HG03025 (cell line): ENCODE measurements around the gene MYPOP.
"Not testable (repeated sequence)": the region's sequence is repeated elsewhere in the genome, so short reads cannot be mapped to it uniquely, and the experiment has no call there.

Source experiments
- ATAC-seq: cut with Tn5 transposase; IDR thresholded peaks from one replicate; pipeline ENCODE4 v1.9.1; 2021; ENCODE audit warnings: mild to moderate bottlenecking, moderate library complexity; ENCODE audit not compliant: unreplicated experiment, low FRiP score

The MYPOP gene

DNA sequence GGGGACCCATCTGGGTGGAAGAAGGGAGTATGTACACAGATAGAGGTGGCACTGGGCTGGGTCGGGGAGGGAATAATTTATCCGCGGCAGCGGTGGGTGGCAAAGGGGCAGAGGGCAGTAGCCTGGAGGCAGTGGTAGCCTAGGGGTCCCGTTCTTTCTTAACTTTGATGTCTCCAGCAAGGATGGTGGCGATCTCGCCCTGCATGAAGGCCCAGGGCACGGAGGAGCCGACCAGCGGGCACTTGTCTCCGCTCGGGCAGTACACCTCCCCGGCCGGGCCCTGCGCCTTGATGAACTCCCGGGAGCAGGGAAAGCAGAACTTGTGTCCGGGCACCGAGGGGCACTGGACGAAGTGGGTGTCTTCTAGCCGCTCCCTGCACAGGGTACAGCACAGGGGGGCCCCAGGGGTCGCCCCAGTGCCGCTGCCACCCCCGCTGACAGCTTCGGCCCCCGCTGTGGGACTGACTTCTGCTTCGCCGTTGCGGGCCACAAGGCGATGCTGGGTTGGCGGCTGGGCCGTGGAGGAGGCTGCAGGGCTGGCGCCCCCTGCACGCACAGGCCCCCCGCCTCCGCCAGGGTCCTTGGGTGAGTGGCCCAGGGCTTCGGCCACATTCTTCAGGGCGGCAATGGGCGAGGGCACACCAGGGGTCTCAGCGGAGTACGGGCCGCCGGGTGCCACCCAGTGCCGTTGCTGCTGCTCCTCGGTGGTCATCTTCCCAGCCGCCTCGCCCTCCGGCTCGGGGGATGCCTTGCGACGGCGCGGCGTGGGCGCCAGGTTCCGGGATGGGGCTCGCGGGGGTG is 18.3 kb downstream of the MYPOP start:
- ATAC-seq: no peak

GRCh38 chr19:45883586-45883880 is 18.9 kb downstream of the MYPOP start:
- ATAC-seq: no peak

DNA sequence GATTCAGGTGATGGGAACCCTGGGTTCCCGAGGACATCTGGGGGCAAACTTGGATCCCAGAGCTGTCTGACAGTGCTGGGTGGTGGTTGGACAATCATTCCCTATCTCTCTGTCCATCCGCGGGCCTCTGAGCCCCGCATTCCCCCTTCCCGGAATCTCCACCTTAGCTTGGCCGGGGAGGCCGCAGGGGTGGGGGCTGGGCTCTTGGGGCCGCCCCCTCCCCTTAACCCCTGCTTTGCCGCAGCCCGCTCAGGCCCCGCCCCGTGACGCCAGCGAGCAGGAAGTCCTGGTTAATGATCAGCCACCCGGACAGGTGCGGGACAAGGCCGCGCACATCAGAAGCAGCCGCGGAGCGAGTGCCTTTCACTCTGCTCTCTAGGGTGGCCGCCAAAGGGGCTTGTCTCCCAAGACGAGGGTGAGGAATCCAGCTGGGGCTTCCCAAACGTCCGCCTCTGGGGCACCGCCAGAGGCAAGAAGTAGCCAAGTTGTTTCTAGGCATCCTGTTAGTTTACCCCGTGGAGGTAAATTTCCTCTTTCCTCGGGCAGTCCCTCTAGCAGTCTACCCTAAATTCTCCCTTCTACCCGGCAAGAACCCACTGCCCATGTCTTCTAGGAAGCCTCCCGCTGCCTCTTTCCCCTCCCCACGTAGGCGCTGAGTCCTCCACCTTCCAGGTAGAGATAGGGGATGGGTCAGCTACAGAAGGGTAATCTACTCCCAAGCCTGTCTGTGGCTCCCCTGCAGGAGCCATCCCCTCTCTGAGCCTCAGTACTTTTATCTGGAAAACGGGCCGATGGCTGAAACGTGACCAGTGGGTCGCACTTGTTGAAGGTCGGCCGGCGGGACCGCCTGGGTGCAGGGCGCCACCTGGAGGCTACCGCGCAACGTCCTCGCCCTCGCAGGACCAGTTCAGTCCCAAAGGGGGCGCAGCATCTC is 19.5 kb downstream of the MYPOP start:
- ATAC-seq: no peak

DNA sequence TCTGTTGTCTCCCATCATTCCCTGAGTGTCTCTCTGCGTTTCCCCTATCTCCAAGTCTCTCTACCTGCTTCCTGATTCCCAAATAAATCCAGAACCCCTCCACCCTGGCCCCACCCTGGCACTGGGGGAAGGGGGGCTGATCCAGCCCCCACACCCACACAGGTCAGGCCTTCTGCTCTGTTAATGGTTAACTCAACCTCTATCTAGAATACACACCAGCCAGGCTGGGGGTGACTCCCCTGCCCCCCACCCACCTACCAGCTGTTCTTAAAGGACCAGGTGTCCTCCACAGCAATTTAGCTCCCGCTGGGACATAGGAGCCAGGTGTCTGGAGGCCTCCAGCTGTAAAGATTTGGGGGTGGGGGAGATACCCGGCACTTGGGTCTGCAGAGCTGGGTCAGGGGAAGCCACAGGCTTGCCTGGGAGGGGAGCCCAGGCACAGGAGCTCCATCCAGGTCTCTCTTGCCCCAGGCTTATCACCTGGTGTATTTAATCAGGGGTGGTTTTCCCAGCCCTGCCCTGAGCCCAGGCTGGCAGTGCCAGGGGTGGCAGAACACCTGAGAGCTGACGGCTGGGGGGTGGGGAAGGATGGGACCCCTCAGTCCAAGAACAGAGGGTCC is 20.4 kb downstream of the MYPOP start:
- no peak for ATAC-seq

DNA sequence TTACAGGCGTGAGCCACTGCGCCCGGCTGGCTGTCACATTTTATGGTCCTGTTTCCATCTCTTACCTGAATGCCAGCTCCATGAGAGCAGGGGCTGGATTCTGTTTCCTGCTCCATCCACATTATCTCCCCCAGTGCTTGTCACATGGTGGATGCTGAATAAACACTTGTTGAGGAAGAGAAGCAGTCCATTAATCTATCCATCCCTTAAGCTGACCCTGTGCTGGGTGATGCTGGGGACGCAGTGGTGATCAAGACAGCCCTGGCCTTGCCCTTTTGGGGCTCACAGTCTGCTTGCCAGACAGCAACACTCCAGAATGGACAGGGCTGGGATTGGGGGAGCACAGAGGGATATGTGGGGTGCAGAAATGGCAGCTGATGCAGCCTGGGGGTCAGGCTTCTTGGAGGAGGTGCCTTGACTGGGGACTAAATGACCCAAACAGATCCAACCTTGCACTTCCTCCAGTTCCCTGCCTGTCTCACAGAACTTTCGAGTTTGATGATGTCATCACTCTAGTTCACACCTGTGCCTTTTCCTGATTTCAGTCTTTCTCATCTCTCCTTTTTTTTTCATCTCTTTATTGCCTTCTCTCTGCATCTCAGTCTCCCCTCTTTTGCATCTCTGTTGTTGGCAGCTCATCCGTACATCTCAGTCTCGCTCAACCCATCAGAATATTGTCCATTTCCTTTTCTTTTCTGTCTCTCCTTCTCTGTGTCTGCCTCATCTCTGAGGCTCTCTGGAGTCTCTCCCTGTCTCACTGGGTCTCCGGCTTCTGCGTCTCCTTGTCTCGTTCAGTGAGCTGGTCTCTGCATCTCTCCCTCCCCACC is 21.1 kb downstream of the MYPOP start:
- ATAC-seq: no peak

DNA sequence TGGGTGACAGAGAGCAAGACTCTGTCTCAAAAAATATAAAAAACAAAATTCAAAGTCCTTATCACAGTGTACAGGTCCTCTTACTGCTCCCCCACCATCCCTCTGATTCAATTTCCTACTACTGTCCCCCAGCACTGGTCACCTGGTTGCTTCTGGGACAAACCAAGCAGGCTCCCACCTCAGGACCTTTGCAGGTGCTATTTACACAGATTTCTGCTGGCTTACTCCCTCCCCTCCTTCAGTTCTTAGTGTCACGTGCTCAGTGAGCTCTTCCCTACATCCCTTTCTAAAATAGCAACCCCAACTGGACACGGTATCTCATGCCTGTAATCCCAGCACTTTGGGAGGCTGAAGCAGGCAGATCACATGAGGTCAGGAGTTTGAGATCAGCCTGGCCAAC is 22.4 kb downstream of the MYPOP start:
- no peak for ATAC-seq

- ATAC-seq: no peak
These were observed 23.4 kb downstream of the MYPOP start for GRCh38 chr19:45879055-45879454.

- no peak for ATAC-seq
These were observed 24.2 kb downstream of the MYPOP start for GRCh38 chr19:45878043-45878794.

DNA sequence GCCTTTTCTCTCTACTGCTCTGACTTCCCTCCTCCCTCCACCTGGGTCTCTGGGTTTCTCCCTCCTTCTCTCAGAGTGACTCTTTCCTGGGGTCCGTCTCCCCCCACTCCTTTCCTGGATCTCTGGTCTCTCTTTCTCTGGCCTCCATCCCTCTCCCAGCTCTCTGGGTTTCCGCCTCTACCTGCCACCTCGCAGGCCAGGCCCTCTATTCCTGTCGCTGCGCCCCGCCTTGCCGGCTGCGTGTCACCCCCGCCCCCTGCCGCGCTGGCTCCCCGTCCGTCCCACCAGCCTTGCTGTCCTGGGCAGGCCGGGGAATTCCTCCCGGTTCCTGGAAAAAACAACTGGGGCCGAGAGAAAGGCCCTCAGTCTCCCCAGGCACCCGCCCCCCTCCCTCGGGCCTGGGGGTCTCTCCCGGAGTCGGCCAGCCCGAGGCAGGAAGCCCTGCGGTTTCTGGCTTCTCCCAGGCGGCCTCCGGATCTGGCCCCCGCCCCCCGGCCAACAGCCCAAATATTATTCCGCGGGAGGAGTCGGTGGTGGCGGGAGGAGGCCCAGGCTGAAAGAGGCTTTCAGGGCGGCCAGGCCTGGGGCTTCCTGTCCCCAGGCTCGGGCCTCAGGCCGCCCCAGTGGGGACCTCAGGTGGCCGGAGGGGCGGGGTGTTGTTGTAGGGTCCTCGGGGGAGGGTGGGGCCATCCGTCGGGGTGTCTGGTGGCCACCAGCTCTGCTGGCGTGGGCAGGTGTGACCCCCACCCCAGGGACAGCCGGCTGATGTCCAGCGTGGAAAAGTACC is 25.8 kb downstream of the MYPOP start:
- ATAC-seq: no peak

GRCh38 chr19:45876161-45876410 is 26.3 kb downstream of the MYPOP start:
- ATAC-seq: no peak

DNA sequence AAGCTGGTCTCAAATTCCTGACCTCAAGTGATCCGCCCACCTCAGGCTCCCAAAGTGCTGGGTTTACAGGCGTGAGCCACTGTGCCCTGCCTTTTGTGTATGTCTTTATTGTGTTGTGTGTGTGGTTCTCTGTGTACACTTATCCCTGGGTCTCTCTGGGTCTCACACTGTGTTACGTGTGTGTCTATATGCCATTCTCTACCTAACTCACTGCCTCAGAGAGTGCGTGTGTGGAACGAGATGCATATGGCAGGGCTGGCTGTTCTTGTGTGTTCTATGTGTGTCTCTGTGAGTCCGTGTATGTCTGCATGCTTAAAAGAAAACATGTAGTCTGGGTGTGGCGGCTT is 27.8 kb downstream of the MYPOP start:
- ATAC-seq: no peak

- no peak for ATAC-seq
These were observed 29.1 kb downstream of the MYPOP start for GRCh38 chr19:45873219-45873772.

DNA sequence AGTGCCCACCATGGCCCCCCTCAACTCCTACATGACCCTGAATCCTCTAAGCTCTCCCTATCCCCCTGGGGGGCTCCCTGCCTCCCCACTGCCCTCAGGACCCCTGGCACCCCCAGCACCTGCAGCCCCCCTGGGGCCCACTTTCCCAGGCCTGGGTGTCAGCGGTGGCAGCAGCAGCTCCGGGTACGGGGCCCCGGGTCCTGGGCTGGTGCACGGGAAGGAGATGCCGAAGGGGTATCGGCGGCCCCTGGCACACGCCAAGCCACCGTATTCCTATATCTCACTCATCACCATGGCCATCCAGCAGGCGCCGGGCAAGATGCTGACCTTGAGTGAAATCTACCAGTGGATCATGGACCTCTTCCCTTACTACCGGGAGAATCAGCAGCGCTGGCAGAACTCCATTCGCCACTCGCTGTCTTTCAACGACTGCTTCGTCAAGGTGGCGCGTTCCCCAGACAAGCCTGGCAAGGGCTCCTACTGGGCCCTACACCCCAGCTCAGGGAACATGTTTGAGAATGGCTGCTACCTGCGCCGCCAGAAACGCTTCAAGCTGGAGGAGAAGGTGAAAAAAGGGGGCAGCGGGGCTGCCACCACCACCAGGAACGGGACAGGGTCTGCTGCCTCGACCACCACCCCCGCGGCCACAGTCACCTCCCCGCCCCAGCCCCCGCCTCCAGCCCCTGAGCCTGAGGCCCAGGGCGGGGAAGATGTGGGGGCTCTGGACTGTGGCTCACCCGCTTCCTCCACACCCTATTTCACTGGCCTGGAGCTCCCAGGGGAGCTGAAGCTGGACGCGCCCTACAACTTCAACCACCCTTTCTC is 30.1 kb downstream of the MYPOP start:
- ATAC-seq: no peak

GRCh38 chr19:45870798-45871197 is 31.6 kb downstream of the MYPOP start:
- ATAC-seq: no peak

DNA sequence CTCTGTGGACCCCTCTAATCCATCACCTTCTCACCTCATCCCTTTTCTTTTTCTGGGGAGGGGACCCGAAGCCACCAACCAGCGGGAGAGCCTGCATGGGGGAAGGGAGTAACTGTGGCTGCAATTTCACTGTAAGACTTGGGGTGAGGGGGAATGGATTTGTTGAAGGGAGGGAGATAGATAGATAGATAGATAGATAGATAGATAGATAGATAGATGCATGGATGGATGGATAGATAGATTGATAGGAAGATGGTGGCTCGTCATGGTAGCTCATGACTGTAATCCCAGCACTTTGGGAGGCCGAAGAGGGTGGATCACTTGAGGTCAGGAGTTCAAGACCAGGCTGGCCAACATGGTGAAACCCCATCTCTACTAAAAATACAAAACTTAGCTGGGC is 35.2 kb downstream of the MYPOP start:
- not testable (repeated sequence) for ATAC-seq

GRCh38 chr19:45866400-45867176 is 35.8 kb downstream of the MYPOP start:
- ATAC-seq: no peak

- ATAC-seq: no peak
These were observed 37.0 kb downstream of the MYPOP start for GRCh38 chr19:45865269-45865948.
